HepG2 (cell line): ENCODE measurements around the gene NOXA1. TPM values are rescaled to one million over a fixed set of nuclear protein-coding genes. Genes with fewer than 3 reads are reported as not detected.
A peak's percentile ranks its signal among the peaks of the same experiment; 100 is the strongest.

Experiments used
- AGO1 ChIP-seq: fragments of 200-400 bp; formaldehyde crosslinking; IDR thresholded peaks from 2 replicates; pipeline ENCODE4 v1.6.1; 2017; ENCODE audit warnings: mild to moderate bottlenecking, low read depth, low read length, moderate library complexity; ENCODE audit not compliant: poor library complexity, severe bottlenecking
- CAMTA2 ChIP-seq: sonication (generic); formaldehyde crosslinking; IDR thresholded peaks from 2 replicates; pipeline ENCODE4 v1.4.0; 2020; ENCODE audit warnings: mild to moderate bottlenecking, missing genetic modification reagents, borderline replicate concordance
- PCBP1 ChIP-seq: fragments of 200-400 bp; formaldehyde crosslinking; IDR thresholded peaks from 2 replicates; pipeline ENCODE4 v1.6.1; 2017; ENCODE audit warnings: mild to moderate bottlenecking, low read depth, low read length, borderline replicate concordance
- STAT5B ChIP-seq: sonication (generic); formaldehyde crosslinking; IDR thresholded peaks from 2 replicates; pipeline ENCODE4 v1.4.0; 2020; ENCODE audit warnings: missing genetic modification reagents
- ZFP36L1 ChIP-seq: sonication (generic); formaldehyde crosslinking; IDR thresholded peaks from 2 replicates; pipeline ENCODE4 v1.8.0; 2022; ENCODE audit warnings: mild to moderate bottlenecking, missing genetic modification reagents, moderate library complexity
- ZZZ3 ChIP-seq: sonication (generic); formaldehyde crosslinking; IDR thresholded peaks from 2 replicates; pipeline ENCODE4 v1.4.0; 2020; ENCODE audit warnings: missing genetic modification reagents, mild to moderate bottlenecking, borderline replicate concordance
- polyA plus RNA-seq, 8 experiments: library from polyadenylated mRNA; depleted of rRNA in 3 of 8; stranded (reverse) in 7 of 8; unstranded in 1 of 8; fragments of >200 nt; fragmentation: Illumina TruSeq in 4 of 8; extraction: Trizol in 4 of 8; gene quantifications; 2 replicates each; pipeline versions ENCODE4 v1.2.1 to v1.2.3, GENCODE V29; 2011 to 2016; ENCODE audit warnings: low read depth in 4 of 8, missing spikeins in 1 of 8, mixed read lengths in 1 of 8; ENCODE audit not compliant: insufficient read depth in 1 of 8
- total RNA-seq, 5 experiments: library from RNA; depleted of rRNA; stranded (reverse); fragments of >200 nt; fragmentation: Illumina TruSeq; extraction: Trizol; gene quantifications; 2 replicates each; pipeline ENCODE4 v1.2.3, GENCODE V29; 2016; ENCODE audit warnings: low read depth in 1 of 5
- TF ChIP-seq, protein P1 (sequence below): sonication (generic); formaldehyde crosslinking; IDR thresholded peaks from 2 replicates; pipeline ENCODE4 v1.8.0; 2022; ENCODE audit warnings: missing genetic modification reagents, mild to moderate bottlenecking, borderline replicate concordance
- TF ChIP-seq, protein P2 (sequence below): sonication (generic); formaldehyde crosslinking; IDR thresholded peaks from 2 replicates; pipeline ENCODE4 v1.9.0; 2021; ENCODE audit warnings: mild to moderate bottlenecking, missing genetic modification reagents
- TF ChIP-seq, protein P3 (sequence below): sonication (generic); formaldehyde crosslinking; IDR thresholded peaks from 2 replicates; pipeline ENCODE4 v1.4.0; 2020; ENCODE audit warnings: low read depth, mild to moderate bottlenecking, missing genetic modification reagents
- TF ChIP-seq, protein P4 (sequence below), 2 experiments: fragments of 450-650 bp in 1 of 2; sonication (generic) in 1 of 2; formaldehyde crosslinking; IDR thresholded peaks; 2 replicates each; pipeline versions ENCODE4 v1.5.0 to v1.8.0; 2020 to 2022; ENCODE audit warnings: mild to moderate bottlenecking in 1 of 2, missing genetic modification reagents in 1 of 2
- TF ChIP-seq, protein P5 (sequence below): sonication (generic); formaldehyde crosslinking; IDR thresholded peaks from 2 replicates; pipeline ENCODE4 v1.5.0; 2020; ENCODE audit warnings: mild to moderate bottlenecking, missing genetic modification reagents, moderate library complexity

The NOXA1 gene
- total and polyA plus RNA-seq, 2 of the 13 experiments (the other 11 are each of a cell fraction or from before 2014, with no cell fraction given), result 0.78 to 1.2 TPM

DNA sequence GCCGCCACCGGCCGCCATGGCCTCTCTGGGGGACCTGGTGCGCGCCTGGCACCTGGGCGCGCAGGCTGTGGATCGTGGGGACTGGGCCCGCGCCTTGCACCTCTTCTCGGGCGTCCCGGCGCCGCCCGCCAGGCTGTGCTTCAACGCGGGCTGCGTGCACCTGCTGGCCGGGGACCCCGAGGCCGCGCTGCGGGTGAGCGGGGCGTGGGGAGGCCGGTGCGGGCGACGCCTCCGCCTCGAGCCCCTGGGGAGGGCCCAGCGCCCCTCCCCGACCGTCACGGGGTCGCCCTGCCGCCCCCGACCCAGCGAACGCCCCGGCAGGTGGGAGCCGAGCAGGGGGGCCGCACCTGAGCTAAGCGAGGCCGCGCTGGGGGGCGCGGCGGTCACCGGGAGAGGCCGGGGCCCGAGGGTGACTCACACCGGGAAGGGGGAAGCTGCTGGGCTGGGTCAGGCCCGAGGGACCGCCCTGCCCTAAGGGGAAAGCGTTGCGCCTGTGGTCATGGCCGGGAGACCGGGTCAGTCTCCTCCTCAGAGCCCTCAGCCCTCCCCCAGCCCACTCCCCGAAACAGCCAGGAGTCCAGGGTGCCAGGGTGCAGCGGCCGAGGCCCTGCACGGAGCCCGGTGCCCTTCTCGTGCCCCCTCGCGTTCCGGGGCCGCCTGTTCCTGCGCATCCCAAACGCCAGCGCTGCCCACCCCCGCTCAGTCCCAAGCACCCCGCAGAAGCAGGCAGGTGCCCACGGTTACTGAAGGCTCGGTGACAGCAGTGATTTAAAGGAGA lies 510 bp downstream of the NOXA1 start (continued):
- TF ChIP-seq AGO1 (no peak), ZFP36L1 (CRISPR knock-in tag) (no peak), PCBP1 (0 out of 2 replicates have a peak, but pooled peaks have one; percentile 42), ZZZ3 (CRISPR knock-in tag) (no peak), CAMTA2 (CRISPR knock-in tag) (no peak), STAT5B (no peak)
- TF ChIP-seq, protein P1, sequence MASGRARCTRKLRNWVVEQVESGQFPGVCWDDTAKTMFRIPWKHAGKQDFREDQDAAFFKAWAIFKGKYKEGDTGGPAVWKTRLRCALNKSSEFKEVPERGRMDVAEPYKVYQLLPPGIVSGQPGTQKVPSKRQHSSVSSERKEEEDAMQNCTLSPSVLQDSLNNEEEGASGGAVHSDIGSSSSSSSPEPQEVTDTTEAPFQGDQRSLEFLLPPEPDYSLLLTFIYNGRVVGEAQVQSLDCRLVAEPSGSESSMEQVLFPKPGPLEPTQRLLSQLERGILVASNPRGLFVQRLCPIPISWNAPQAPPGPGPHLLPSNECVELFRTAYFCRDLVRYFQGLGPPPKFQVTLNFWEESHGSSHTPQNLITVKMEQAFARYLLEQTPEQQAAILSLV (CRISPR knock-in tag), result no peak
- TF ChIP-seq, protein P2, sequence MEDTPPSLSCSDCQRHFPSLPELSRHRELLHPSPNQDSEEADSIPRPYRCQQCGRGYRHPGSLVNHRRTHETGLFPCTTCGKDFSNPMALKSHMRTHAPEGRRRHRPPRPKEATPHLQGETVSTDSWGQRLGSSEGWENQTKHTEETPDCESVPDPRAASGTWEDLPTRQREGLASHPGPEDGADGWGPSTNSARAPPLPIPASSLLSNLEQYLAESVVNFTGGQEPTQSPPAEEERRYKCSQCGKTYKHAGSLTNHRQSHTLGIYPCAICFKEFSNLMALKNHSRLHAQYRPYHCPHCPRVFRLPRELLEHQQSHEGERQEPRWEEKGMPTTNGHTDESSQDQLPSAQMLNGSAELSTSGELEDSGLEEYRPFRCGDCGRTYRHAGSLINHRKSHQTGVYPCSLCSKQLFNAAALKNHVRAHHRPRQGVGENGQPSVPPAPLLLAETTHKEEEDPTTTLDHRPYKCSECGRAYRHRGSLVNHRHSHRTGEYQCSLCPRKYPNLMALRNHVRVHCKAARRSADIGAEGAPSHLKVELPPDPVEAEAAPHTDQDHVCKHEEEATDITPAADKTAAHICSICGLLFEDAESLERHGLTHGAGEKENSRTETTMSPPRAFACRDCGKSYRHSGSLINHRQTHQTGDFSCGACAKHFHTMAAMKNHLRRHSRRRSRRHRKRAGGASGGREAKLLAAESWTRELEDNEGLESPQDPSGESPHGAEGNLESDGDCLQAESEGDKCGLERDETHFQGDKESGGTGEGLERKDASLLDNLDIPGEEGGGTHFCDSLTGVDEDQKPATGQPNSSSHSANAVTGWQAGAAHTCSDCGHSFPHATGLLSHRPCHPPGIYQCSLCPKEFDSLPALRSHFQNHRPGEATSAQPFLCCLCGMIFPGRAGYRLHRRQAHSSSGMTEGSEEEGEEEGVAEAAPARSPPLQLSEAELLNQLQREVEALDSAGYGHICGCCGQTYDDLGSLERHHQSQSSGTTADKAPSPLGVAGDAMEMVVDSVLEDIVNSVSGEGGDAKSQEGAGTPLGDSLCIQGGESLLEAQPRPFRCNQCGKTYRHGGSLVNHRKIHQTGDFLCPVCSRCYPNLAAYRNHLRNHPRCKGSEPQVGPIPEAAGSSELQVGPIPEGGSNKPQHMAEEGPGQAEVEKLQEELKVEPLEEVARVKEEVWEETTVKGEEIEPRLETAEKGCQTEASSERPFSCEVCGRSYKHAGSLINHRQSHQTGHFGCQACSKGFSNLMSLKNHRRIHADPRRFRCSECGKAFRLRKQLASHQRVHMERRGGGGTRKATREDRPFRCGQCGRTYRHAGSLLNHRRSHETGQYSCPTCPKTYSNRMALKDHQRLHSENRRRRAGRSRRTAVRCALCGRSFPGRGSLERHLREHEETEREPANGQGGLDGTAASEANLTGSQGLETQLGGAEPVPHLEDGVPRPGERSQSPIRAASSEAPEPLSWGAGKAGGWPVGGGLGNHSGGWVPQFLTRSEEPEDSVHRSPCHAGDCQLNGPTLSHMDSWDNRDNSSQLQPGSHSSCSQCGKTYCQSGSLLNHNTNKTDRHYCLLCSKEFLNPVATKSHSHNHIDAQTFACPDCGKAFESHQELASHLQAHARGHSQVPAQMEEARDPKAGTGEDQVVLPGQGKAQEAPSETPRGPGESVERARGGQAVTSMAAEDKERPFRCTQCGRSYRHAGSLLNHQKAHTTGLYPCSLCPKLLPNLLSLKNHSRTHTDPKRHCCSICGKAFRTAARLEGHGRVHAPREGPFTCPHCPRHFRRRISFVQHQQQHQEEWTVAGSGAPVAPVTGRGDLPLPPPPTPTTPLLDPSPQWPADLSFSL (CRISPR knock-in tag), result no peak
- TF ChIP-seq, protein P3, sequence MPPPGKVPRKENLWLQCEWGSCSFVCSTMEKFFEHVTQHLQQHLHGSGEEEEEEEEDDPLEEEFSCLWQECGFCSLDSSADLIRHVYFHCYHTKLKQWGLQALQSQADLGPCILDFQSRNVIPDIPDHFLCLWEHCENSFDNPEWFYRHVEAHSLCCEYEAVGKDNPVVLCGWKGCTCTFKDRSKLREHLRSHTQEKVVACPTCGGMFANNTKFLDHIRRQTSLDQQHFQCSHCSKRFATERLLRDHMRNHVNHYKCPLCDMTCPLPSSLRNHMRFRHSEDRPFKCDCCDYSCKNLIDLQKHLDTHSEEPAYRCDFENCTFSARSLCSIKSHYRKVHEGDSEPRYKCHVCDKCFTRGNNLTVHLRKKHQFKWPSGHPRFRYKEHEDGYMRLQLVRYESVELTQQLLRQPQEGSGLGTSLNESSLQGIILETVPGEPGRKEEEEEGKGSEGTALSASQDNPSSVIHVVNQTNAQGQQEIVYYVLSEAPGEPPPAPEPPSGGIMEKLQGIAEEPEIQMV (CRISPR knock-in tag), result no peak
- TF ChIP-seq, protein P4, sequence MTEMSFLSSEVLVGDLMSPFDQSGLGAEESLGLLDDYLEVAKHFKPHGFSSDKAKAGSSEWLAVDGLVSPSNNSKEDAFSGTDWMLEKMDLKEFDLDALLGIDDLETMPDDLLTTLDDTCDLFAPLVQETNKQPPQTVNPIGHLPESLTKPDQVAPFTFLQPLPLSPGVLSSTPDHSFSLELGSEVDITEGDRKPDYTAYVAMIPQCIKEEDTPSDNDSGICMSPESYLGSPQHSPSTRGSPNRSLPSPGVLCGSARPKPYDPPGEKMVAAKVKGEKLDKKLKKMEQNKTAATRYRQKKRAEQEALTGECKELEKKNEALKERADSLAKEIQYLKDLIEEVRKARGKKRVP (CRISPR knock-in tag; IDR thresholded peaks at IDR 0.05), result no peak
- TF ChIP-seq, protein P5, sequence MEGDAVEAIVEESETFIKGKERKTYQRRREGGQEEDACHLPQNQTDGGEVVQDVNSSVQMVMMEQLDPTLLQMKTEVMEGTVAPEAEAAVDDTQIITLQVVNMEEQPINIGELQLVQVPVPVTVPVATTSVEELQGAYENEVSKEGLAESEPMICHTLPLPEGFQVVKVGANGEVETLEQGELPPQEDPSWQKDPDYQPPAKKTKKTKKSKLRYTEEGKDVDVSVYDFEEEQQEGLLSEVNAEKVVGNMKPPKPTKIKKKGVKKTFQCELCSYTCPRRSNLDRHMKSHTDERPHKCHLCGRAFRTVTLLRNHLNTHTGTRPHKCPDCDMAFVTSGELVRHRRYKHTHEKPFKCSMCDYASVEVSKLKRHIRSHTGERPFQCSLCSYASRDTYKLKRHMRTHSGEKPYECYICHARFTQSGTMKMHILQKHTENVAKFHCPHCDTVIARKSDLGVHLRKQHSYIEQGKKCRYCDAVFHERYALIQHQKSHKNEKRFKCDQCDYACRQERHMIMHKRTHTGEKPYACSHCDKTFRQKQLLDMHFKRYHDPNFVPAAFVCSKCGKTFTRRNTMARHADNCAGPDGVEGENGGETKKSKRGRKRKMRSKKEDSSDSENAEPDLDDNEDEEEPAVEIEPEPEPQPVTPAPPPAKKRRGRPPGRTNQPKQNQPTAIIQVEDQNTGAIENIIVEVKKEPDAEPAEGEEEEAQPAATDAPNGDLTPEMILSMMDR, result peak; percentile 15; the same call in 1 of the 2 replicates
